Right atrium auricular region (tissue), 2 donors: ENCODE results near the gene SGSH. TPM values are rescaled to one million over a fixed set of nuclear protein-coding genes. Genes with fewer than 3 reads are reported as not detected.

ENCODE experiments used
- DNase-seq: peaks from one replicate; pipeline ENCODE4 v3.0.0-alpha.2; 2019; ENCODE audit warnings: low spot score
- H3K27ac ChIP-seq, 2 donors: fragments of 200-600 bp; sonication (generic); 1 replicate in 1 of 2; 2 replicates in 1 of 2; pipeline ENCODE4 v1.5.1; 2016 to 2019
- H3K27me3 ChIP-seq, 2 donors: fragments of 200-600 bp; sonication (generic); one replicate each; pipeline versions ENCODE4 v1.5.1 to v1.6.0; 2017 to 2019
- H3K36me3 ChIP-seq: fragments of 200-600 bp; sonication (generic); one replicate; pipeline ENCODE4 v1.5.1; 2016
- H3K4me1 ChIP-seq, 2 donors: fragments of 200-600 bp; sonication (generic); one replicate each; pipeline versions ENCODE4 v1.5.1 to v1.6.0; 2017 to 2019
- H3K4me3 ChIP-seq, 2 donors: fragments of 200-600 bp; sonication (generic); 1 replicate in 1 of 2; 2 replicates in 1 of 2; pipeline ENCODE4 v1.5.1; 2017 to 2019; ENCODE audit warnings: mild to moderate bottlenecking in 1 of 2, moderate library complexity in 1 of 2
- H3K9me3 ChIP-seq, 2 donors: fragments of 200-600 bp; sonication (generic); one replicate each; pipeline ENCODE4 v1.5.1; 2019
- total RNA-seq, 2 donors: library from RNA; depleted of rRNA; stranded (reverse); fragments of >200 nt; gene quantifications; one replicate each; pipeline ENCODE4 v1.1.0, GENCODE V29; 2016
- TF ChIP-seq, protein P1 (sequence below), 2 donors: fragments of 200-600 bp; sonication (generic); IDR thresholded peaks; one replicate each; pipeline ENCODE4 v1.5.1; 2019; ENCODE audit warnings: antibody characterized with exemption in 2 of 2

Gene SGSH
- total RNA-seq = 10 to 100 TPM; 10.6 to 13.7 TPM

DNA sequence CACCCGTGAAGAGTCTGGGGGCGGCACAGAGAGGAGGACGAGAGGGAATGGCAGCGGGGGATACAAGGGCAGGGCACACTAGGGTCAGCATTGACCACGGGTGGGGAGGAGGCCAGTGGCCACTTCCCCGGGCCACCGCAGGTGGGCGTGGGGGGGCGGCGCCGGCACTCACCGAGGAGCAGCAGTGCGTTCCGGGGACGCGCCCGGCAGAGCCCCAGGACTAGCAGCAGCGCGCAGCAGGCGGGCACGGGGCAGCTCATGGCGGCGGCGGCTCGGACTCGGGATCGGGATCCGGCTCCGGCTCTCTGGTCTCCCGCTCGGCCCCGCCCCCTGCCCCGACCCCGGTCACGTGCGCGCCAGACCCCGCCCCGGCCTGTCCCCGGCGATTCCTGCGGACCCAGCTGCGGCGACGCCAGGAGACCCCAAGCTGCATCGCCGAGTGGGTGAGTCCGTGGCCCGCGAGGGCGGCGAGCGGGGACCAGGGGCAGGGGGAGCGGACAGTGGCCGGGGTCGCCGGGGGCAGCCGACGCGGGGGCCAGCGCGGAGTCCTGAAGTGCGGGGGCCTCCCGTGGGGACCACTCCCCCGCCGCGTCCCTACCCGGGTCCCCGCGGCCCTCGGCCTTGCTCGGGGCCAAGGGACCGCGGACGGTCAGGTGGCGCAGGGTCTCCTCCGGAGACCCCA lies at the start of gene SGSH, which contains the start of gene SLC26A11:
SGSH (minus strand) TSS at position 280 of the 682 bp plus-strand sequence; CDS start at position 260, 20 bp downstream.
SLC26A11 (plus strand) TSS at position 374 of the 682 bp plus-strand sequence. CDS start 1,134 bp downstream, outside the sequence.
- Histone ChIP-seq H3K27ac (peak within 1 kb of the TSS; percentile 86 to 89), H3K9me3 (no peaks in the 10 kb centered on the region), H3K36me3 (peaks cover 7% of the 10 kb centered on the region), H3K27me3 (no peaks in the 10 kb centered on the region), H3K4me1 (peaks cover 0 to 21% of the 10 kb centered on the region in 2 donors), H3K4me3 (peak within 1 kb of the TSS; percentile 98 to 99)
- peak; percentile 79 for DNase-seq
- TF ChIP-seq, protein P1, sequence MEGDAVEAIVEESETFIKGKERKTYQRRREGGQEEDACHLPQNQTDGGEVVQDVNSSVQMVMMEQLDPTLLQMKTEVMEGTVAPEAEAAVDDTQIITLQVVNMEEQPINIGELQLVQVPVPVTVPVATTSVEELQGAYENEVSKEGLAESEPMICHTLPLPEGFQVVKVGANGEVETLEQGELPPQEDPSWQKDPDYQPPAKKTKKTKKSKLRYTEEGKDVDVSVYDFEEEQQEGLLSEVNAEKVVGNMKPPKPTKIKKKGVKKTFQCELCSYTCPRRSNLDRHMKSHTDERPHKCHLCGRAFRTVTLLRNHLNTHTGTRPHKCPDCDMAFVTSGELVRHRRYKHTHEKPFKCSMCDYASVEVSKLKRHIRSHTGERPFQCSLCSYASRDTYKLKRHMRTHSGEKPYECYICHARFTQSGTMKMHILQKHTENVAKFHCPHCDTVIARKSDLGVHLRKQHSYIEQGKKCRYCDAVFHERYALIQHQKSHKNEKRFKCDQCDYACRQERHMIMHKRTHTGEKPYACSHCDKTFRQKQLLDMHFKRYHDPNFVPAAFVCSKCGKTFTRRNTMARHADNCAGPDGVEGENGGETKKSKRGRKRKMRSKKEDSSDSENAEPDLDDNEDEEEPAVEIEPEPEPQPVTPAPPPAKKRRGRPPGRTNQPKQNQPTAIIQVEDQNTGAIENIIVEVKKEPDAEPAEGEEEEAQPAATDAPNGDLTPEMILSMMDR (IDR thresholded peaks at IDR 0.05) = peak in 1 of 2 donors; percentile 13

DNA sequence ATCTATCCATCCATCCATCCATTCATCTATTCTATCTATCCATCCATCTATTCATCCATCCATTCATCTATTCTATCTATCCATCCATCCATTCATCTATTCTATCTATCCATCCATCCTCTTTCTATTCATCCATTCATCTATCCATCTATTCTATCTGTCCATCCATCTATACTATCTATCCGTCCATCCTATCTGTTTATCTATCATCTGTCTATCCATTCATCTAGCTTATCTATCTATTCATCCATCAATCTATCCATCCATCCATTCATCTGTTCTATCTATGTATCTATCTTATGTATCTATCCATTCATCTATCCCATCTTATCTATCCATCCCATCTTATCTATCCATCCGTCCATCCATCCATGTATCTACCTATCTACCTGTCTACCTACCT lies 49.3 kb upstream of the SGSH start:
- TF ChIP-seq, protein P1 (IDR thresholded peaks at IDR 0.05) = no peak
- Histone ChIP-seq H3K4me3 (no peak overlapping the region), H3K27ac (no peak overlapping the region), H3K9me3 (no peaks in the 10 kb centered on the region), H3K36me3 (peaks cover 27% of the 10 kb centered on the region), H3K4me1 (peaks cover 0 to 4% of the 10 kb centered on the region in 2 donors), H3K27me3 (no peaks in the 10 kb centered on the region)
- DNase-seq = no peak

DNA sequence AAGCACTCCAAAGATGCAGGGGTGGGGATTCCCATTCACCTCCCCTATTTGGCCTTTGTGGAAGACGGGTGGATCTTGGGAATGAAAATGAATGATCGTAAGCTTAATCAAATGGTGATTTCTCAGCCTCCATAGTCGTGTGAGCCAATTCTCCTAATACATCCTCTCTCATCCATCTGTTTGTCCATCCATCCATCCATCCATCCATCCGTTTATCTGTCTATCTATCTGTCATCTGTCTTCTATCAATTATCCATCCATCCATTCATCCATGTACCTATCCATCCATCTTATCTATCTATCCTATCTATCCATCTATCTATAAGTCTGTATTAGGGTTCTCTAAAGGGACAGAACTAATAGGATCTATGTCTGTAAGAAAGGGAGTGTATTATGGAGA lies 48.3 kb upstream of the SGSH start:
- Histone ChIP-seq H3K4me1 (peaks cover 0 to 13% of the 10 kb centered on the region in 2 donors), H3K9me3 (no peaks in the 10 kb centered on the region), H3K27me3 (no peaks in the 10 kb centered on the region), H3K36me3 (peaks cover 20% of the 10 kb centered on the region), H3K27ac (no peak overlapping the region), H3K4me3 (no peak overlapping the region)
- DNase-seq = no peak
- TF ChIP-seq, protein P1 (IDR thresholded peaks at IDR 0.05) = no peak

DNA sequence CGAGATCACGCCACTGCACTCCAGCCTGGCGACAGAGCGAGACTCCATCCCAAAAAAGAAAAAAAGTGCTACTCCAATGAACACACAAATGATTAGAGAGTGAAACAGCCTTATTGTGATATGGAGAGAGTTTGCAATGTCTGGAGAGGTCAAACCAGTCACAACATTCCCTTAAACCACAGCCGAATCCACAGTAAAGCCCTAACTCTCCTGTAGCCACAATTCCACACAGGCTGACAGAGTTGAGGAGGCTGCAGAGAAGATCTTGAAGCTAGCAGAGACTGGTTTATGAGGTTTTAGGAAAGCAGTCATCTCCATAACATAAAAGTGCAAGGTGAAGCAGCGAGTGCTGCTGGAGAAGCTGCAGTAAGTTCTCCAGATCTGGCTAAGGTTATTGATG lies 47.3 kb upstream of the SGSH start:
- DNase-seq = no peak
- TF ChIP-seq, protein P1 (IDR thresholded peaks at IDR 0.05) = no peak
- H3K27ac ChIP-seq = no peak overlapping the region
- H3K9me3 ChIP-seq = no peaks in the 10 kb centered on the region
- no peaks in the 10 kb centered on the region for H3K27me3 ChIP-seq
- H3K36me3 ChIP-seq = peaks cover 19% of the 10 kb centered on the region
- no peak overlapping the region for H3K4me3 ChIP-seq
- H3K4me1 ChIP-seq = peaks cover 0 to 24% of the 10 kb centered on the region in 2 donors

DNA sequence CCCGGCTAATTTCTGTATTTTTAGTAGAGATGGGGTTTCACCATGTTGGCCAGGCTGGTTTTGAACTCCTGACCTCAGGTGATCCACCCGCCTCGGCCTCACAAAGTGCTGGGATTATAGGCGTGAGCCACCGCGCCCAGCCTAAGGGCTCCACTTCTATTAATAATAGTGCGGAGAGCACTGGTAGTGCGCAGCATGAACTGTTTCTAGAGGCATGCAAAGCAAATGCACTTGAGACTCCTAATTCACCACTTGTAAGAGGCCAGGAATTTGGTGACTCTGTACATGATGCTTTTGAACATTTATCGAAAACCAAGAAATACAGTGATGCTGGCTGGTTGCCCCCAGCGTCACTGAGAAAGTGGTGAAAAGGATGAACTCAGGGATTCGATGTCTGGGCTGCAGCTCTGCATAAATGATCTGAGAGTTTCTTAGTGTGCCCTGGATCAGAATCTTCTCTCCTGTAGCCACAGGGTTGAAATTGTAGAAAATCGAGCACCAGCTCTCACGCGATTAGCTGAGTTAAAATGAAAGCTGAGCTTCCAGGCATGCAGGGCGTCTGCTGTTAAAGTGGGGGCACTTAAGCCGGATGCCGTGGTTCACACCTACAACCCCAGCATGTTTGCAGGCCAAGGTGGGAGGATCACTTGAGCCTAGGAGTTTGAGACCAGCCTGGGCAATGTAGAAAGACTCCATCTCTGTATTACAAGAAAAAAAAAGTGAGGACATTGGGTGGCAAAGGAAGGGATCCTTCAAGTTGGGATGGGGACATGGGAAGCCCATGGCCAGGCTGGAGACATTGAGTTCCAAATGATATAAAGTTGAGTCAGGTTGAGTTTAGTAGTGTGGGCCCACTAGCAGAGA lies 45.3 kb upstream of the SGSH start:
- Histone ChIP-seq H3K9me3 (no peaks in the 10 kb centered on the region), H3K36me3 (peaks cover 19% of the 10 kb centered on the region), H3K4me1 (peaks cover 0 to 33% of the 10 kb centered on the region in 2 donors), H3K27me3 (no peaks in the 10 kb centered on the region), H3K4me3 (no peak overlapping the region), H3K27ac (no peak overlapping the region)
- no peak for DNase-seq
- TF ChIP-seq, protein P1 (IDR thresholded peaks at IDR 0.05) = no peak
